GM18511 (cell line): Measurements from ENCODE around the gene GOLGA8F.
"Not testable (repeated sequence)": the region's sequence is repeated elsewhere in the genome, so short reads cannot be mapped to it uniquely, and the experiment has no call there.

Source experiments
- ATAC-seq: cut with Tn5 transposase; IDR thresholded peaks from one replicate; pipeline ENCODE4 v1.9.1; 2021; ENCODE audit warnings: mild to moderate bottlenecking, moderate library complexity; ENCODE audit not compliant: unreplicated experiment

Gene GOLGA8F, protein sequence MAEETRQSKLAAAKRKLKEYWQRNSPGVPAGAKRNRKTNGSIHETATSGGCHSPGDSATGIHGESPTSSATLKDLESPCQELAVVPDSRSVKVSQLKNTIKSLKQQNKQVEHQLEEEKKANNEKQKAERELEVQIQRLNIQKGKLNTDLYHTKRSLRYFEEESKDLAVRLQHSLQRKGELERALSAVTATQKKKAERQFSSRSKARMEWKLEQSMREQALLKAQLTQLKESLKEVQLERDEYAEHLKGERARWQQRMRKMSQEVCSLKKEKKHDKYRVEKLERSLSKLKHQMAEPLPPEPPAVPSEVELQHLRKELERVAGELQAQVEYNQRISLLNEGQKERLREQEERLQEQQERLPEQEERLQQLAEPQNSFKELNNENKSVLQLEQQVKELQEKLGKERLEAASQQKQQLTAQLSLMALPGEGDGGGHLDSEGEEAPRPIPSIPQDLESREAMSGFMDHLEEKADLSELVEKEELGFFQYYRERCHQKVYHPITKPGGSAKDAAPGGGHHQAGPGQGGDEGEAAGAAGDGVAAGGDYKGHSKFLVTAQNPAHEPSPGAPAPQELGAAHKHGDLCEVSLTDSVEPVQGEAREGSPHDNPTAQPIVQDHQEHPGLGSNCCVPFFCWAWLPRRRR

DNA sequence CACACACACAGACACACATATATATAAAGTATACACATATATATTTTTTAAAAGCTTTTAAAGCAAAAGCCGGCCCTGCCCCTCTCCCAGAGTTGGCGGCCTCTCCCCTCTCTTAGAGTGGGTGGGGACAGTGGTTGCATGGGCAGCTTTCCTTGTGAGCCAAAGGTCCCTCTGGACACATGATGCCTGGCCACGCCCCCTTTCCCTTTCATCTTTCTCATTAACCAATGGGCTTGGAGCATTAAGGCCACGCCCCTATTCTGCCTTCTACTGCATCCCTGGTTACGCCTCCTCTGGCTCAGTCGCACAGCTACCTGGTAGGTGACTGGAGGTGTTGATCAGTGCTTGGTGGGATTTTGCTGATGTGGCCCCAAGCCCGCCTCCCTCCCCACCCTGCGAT is at the start of gene GOLGA8F:
Gene GOLGA8F, plus strand, starts transcription at position 301 of the 400 bp plus-strand sequence. Its CDS starts 98 bp downstream, at position 399.
- ATAC-seq: not testable (repeated sequence)

DNA sequence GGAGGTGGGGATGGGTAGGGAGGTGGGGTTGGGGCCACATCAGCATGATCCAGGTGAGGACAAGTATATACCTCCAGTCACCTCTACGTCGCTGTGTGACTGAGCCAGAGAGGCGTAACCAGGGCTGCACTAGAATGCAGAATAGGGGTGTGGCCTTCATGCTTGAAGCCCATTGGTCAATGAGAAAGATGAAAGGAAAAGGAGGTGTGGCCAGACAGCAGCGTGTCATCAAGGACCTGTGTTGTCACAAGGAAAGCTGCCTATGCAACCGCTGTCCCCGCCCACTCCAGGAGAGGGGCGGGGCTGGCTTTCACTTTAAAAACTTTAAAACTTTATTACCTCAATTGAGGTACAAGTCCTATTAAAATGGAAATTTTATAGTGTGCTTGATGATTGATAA is 20.5 kb upstream of the GOLGA8F start, which contains the start of gene GOLGA6L24:
Gene GOLGA6L24, minus strand, starts transcription at position 101 of the 400 bp plus-strand sequence. Its CDS starts 61 bp downstream, at position 40.
- not testable (repeated sequence) for ATAC-seq

DNA sequence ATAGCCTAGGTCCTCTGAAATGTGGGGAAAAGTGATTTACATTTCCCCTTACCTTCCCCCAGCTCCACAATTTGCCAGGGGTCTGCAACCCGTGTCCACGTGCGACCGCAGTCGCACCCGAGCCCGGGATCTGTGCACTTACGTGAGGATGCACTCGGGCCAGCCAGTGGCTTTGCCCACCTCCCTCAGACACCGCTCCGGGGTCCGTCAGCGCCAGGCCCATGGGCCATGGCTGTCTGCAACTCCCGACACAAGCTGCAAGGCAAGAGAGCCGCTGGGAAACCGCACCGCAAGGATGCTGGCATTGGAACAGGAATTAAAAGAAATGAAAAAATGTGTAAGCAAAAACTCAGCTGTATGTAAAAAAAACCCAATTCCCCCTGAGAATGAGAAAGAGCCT is 13.0 kb upstream of the GOLGA8F start:
- not testable (repeated sequence) for ATAC-seq

DNA sequence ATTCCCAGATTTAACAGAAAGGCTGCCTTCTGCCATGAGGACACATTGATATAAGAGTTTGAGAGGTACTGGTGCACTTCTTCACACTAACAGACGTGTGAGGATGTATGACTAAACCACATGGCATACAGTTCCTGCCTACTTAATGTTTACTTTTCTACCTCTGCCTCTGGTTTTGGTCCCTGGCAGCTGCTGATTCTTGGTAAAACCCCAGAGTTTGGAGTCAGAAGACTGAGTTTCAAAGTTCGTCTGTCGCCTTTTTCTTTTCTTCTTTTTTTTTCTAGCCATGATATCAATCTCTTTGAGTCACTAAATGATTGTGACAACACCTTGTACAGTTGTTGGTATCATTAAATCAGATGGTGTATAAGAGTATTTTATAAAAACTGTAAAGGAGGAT is 1.6 kb downstream of the GOLGA8F start:
- ATAC-seq: not testable (repeated sequence)

DNA sequence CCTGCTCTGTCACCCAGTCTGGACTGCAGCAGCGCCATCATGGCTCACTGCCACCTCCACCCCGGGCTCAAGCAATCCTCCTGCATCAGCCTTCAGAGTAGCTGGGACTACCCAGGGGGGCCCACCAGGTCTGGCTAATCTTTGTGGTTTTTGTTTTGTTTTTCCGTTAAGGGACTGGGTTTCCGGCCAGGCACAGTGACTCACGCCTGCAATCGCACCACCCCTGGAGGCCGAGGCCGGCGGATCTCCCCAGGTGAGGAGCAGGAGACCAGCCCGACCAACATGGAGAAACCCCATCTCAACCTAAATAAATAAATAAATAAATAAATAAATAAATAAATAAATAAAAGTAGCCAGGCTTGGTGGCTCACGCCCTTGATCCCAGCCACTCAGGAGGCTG is 17.6 kb downstream of the GOLGA8F start:
- ATAC-seq: not testable (repeated sequence)

DNA sequence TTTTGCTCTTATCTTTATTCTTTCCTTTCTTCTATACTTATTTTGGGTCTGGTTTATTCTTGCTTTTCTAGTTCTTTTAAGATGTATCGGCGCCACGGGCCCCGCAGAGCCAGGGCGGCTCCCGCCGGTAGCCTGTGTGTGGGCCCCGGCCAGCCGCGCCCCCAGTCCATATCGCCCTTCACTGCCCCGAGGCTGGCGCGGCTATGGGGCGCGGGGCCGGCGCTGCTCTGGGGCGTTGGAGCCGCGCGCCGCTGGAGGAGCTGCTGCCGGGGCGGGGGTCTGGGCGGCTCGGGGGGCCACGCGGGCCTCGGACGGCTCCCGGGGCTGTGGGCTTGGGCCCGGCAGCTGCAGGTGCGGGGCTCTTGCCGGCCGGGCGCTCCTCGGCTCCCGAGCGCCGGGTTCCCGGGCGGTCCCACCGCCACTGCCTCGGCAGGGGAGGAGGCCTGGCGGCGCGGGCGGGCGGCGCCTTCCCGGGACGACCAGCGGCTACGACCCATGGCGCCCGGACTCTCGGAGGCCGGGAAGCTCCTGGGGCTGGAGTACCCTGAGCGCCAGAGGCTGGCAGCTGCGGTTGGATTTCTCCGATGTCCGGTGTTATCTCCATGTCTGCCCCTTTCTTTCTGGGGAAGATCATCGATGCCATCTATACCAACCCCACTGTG is 24.4 kb downstream of the GOLGA8F start:
- not testable (repeated sequence) for ATAC-seq

DNA sequence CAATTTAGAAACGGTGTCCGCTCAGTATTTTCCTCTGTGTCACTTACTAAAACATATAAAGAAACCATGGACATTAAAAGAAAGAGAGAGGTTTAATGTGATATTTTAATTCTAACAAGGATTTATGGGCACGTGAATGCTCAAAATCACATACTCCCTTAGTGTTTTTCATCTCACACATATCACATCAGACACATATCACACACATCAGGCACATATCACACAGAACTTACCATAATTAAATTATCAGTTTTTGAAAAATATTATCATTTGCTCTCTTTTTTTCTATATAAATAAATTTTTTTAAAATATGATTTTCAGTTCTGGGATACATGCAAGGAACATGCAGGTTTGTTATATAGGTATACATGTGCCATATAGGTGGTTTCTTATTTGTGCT is 42.0 kb downstream of the GOLGA8F start:
- ATAC-seq: not testable (repeated sequence)

DNA sequence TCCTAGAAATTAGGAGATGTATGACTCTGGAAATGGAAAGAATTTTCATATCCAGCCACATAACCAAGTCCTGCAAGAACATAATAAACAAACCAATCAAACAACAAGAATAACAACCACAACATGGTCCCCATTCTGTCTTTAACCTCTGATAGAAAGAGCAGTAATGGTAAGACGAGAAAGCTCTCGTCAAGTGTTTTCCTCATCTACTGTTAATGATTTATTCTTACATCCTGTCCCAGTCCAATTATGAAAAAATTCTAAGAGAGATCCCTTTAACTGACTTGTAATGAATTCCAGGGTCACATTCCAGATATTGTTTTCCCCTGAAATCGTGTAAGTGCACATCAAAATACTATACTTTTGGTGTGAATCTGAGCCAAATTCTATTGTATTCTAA is 57.1 kb downstream of the GOLGA8F start:
- ATAC-seq: not testable (repeated sequence)
